Chondrocyte (in vitro differentiated cells): ENCODE measurements around the gene APBA3. TPM values are rescaled to one million over a fixed set of nuclear protein-coding genes. Genes with fewer than 3 reads are reported as not detected.

ENCODE experiments used
- DNase-seq: peaks from one replicate; pipeline ENCODE4 v3.0.0; 2021; ENCODE audit warnings: mixed read lengths, low spot score
- H3K27ac Mint-ChIP-seq: one replicate; pipeline ENCODE4 v1.8.0; 2021; ENCODE audit warnings: mild to moderate bottlenecking, moderate library complexity, mixed read lengths; ENCODE audit not compliant: unreplicated experiment
- H3K27me3 Mint-ChIP-seq: 2 replicates; pipeline ENCODE4 v1.8.0; 2021; ENCODE audit warnings: low read depth, mixed read lengths
- H3K36me3 Mint-ChIP-seq: 2 replicates; pipeline ENCODE4 v1.8.0; 2021; ENCODE audit warnings: low read depth, mixed read lengths
- H3K4me1 Mint-ChIP-seq: 2 replicates; pipeline ENCODE4 v1.8.0; 2021; ENCODE audit warnings: low read depth, mild to moderate bottlenecking, mixed read lengths
- H3K4me3 Mint-ChIP-seq: one replicate; pipeline ENCODE4 v1.8.0; 2021; ENCODE audit warnings: mild to moderate bottlenecking, moderate library complexity, mixed read lengths; ENCODE audit not compliant: unreplicated experiment
- H3K9me3 Mint-ChIP-seq: 2 replicates; pipeline ENCODE4 v1.8.0; 2021; ENCODE audit warnings: low read depth, mixed read lengths
- CTCF ChIP-seq: fragments of 200-600 bp; sonication (generic); IDR thresholded peaks from 2 replicates; pipeline ENCODE4 v1.5.0; 2021; ENCODE audit warnings: antibody characterized with exemption, mild to moderate bottlenecking, moderate library complexity
- total RNA-seq: library from RNA; stranded (reverse); gene quantifications from 3 replicates; pipeline ENCODE4 v1.2.1, GENCODE V29; 2021

APBA3 gene
- total RNA-seq, 1 donor from 2014 or later, result 18.2 TPM

- H3K4me1 Mint-ChIP-seq, result no peaks in the 10 kb centered on the region
Observed at GRCh38 chr19:3746371-3747056, 15.0 kb downstream of the APBA3 start.

GRCh38 chr19:3745363-3746045 is 16.0 kb downstream of the APBA3 start:
- Mint-ChIP-seq H3K9me3 (no peaks in the 10 kb centered on the region), H3K27me3 (no peaks in the 10 kb centered on the region), H3K4me3 (no peak overlapping the region), H3K4me1 (no peaks in the 10 kb centered on the region), H3K27ac (no peak overlapping the region), H3K36me3 (peaks cover 7% of the 10 kb centered on the region)
- no peak for DNase-seq
- TF ChIP-seq CTCF, result no peak

More at GRCh38 chr19:3746371-3747056, 15.0 kb downstream of the APBA3 start:
- H3K36me3 Mint-ChIP-seq, result peaks cover 9% of the 10 kb centered on the region
- TF ChIP-seq CTCF, result no peak
- DNase-seq, result no peak
- H3K9me3 Mint-ChIP-seq, result no peaks in the 10 kb centered on the region
- H3K4me3 Mint-ChIP-seq, result no peak overlapping the region
- no peaks in the 10 kb centered on the region for H3K27me3 Mint-ChIP-seq
- no peak overlapping the region for H3K27ac Mint-ChIP-seq

- H3K27me3 Mint-ChIP-seq, result no peaks in the 10 kb centered on the region
- H3K36me3 Mint-ChIP-seq, result no peaks in the 10 kb centered on the region
- TF ChIP-seq CTCF, result no peak
- no peak for DNase-seq
- H3K9me3 Mint-ChIP-seq, result no peaks in the 10 kb centered on the region
- no peak overlapping the region for H3K27ac Mint-ChIP-seq
- no peak overlapping the region for H3K4me3 Mint-ChIP-seq
- no peaks in the 10 kb centered on the region for H3K4me1 Mint-ChIP-seq
Observed at GRCh38 chr19:3743486-3743885, 18.0 kb downstream of the APBA3 start.

- H3K4me1 Mint-ChIP-seq, result no peaks in the 10 kb centered on the region
Observed at GRCh38 chr19:3740431-3740830, 21.1 kb downstream of the APBA3 start.

More at GRCh38 chr19:3740431-3740830, 21.1 kb downstream of the APBA3 start:
- peaks cover 10% of the 10 kb centered on the region for H3K27me3 Mint-ChIP-seq
- no peak for TF ChIP-seq CTCF
- H3K27ac Mint-ChIP-seq, result no peak overlapping the region
- no peaks in the 10 kb centered on the region for H3K36me3 Mint-ChIP-seq
- DNase-seq, result no peak
- no peaks in the 10 kb centered on the region for H3K9me3 Mint-ChIP-seq
- H3K4me3 Mint-ChIP-seq, result no peak overlapping the region
